H1 (cell line): ENCODE data around the gene SH3PXD2A. TPM values are rescaled to one million over a fixed set of nuclear protein-coding genes. Genes with fewer than 3 reads are reported as not detected.

Experiments used
- CTCF ChIA-PET: fragments of 300-600 bp; sonication (Branson Sonifier 250); formaldehyde crosslinking; loops from one replicate; lab custom pipeline; 2021; ENCODE audit not compliant: partially characterized antibody; lab: Charles Lee
- POLR2A ChIA-PET: fragments of 300-600 bp; sonication (Branson Sonifier 250); formaldehyde crosslinking; loops from one replicate; lab custom pipeline; 2021; ENCODE audit warnings: inconsistent platforms; ENCODE audit not compliant: partially characterized antibody; lab: Charles Lee
- DNase-seq, 2 experiments: peaks; one replicate each; pipeline versions ENCODE4 v3.0.0 to v3.0.0-alpha.2; 2010 to 2022; ENCODE audit warnings: low spot score in 2 of 2, low read depth in 1 of 2, mixed read lengths in 1 of 2
- FAIRE-seq: peaks from 2 replicates; lab custom pipeline; 2011; peaks lifted over from hg19 to GRCh38; lab: Jason Lieb, UNC
- H2AFZ ChIP-seq: 2 replicates; pipeline ENCODE4 v1.8.1; 2012; ENCODE audit warnings: low read length, inconsistent platforms
- H2AK5ac ChIP-seq: 2 replicates; pipeline ENCODE4 v1.6.1; 2013; ENCODE audit warnings: low read depth, low read length
- H2BK120ac ChIP-seq: replicated peaks from 2 replicates; pipeline ENCODE3; 2013; ENCODE audit warnings: low read depth, low read length, inconsistent platforms
- H2BK12ac ChIP-seq: 2 replicates; pipeline ENCODE4 v1.6.1; 2013; ENCODE audit warnings: low read depth, low read length
- H2BK15ac ChIP-seq: 2 replicates; pipeline ENCODE4 v1.6.1; 2013; ENCODE audit warnings: low read length
- H2BK20ac ChIP-seq: 2 replicates; pipeline ENCODE4 v1.6.1; 2013; ENCODE audit warnings: low read length
- H2BK5ac ChIP-seq: 2 replicates; pipeline ENCODE4 v1.6.1; 2013; ENCODE audit warnings: low read depth, low read length
- H3K14ac ChIP-seq: 2 replicates; pipeline ENCODE4 v1.6.1; 2013; ENCODE audit warnings: inconsistent platforms; ENCODE audit not compliant: insufficient read length
- H3K18ac ChIP-seq: 2 replicates; pipeline ENCODE4 v1.6.1; 2013; ENCODE audit warnings: low read length; ENCODE audit errors: extremely low read depth
- H3K23ac ChIP-seq: 2 replicates; pipeline ENCODE4 v1.6.1; 2013; ENCODE audit warnings: inconsistent platforms; ENCODE audit not compliant: insufficient read length
- H3K23me2 ChIP-seq: 2 replicates; pipeline ENCODE4 v1.6.1; 2013; ENCODE audit warnings: low read depth, low read length
- H3K27ac ChIP-seq: 2 replicates; pipeline ENCODE4 v1.6.1; 2011; ENCODE audit warnings: low read depth, low read length, inconsistent platforms
- H3K27me3 ChIP-seq, 4 experiments: replicated peaks in 1 of 4; 1 replicate in 1 of 4; 2 replicates in 3 of 4; pipeline versions ENCODE4 v1.6.1 to v1.8.1; 2011 to 2013; ENCODE audit warnings: low read length in 3 of 4, mild to moderate bottlenecking in 3 of 4, inconsistent platforms in 2 of 4, mixed read lengths in 2 of 4, moderate library complexity in 1 of 4; ENCODE audit not compliant: control insufficient read depth in 3 of 4, insufficient read depth in 3 of 4; ENCODE audit errors: extremely low read depth in 1 of 4
- H3K36me3 ChIP-seq, 4 experiments: 2 replicates each; pipeline versions ENCODE4 v1.6.1 to v1.8.1; 2011 to 2013; ENCODE audit warnings: mild to moderate bottlenecking in 4 of 4, low read length in 3 of 4, moderate library complexity in 2 of 4, control low read depth in 1 of 4, inconsistent platforms in 1 of 4; ENCODE audit not compliant: insufficient read depth in 4 of 4, control insufficient read depth in 2 of 4
- H3K4ac ChIP-seq: replicated peaks from 2 replicates; pipeline ENCODE3; 2013; ENCODE audit warnings: low read length, low read depth, mixed read lengths, inconsistent platforms; ENCODE audit not compliant: insufficient read length
- H3K4me1 ChIP-seq, 4 experiments: replicated peaks in 1 of 4; 1 replicate in 1 of 4; 2 replicates in 3 of 4; pipeline versions ENCODE4 v1.6.1 to v1.8.1; 2011 to 2013; ENCODE audit warnings: low read length in 3 of 4, inconsistent platforms in 2 of 4, mixed read lengths in 1 of 4; ENCODE audit not compliant: insufficient read depth in 4 of 4, control insufficient read depth in 3 of 4
- H3K4me2 ChIP-seq, 2 experiments: 2 replicates each; pipeline versions ENCODE4 v1.6.1 to v1.8.1; 2011 to 2013; ENCODE audit warnings: low read depth in 2 of 2, low read length in 2 of 2, control low read depth in 1 of 2, inconsistent platforms in 1 of 2, mild to moderate bottlenecking in 1 of 2; ENCODE audit not compliant: insufficient read depth in 1 of 2
- H3K4me3 ChIP-seq, 4 experiments: fragments of 200-600, 300-600 bp in 1 of 4; sonication (generic), shearing (Covaris generic), sonication (Bioruptor Twin) in 1 of 4; 2 replicates each; pipeline versions ENCODE4 v1.5.1 to v1.8.1; 2011 to 2016; ENCODE audit warnings: low read length in 4 of 4, low read depth in 3 of 4, control low read depth in 2 of 4, inconsistent platforms in 2 of 4, mild to moderate bottlenecking in 2 of 4, mixed read lengths in 1 of 4, moderate library complexity in 1 of 4; ENCODE audit not compliant: insufficient read depth in 2 of 4; ENCODE audit errors: extremely low read depth in 1 of 4
- H3K56ac ChIP-seq: replicated peaks from 2 replicates; pipeline ENCODE3; 2013; ENCODE audit warnings: low read depth, mild to moderate bottlenecking, mixed read lengths, low read length, inconsistent platforms; ENCODE audit not compliant: insufficient read length
- H3K79me1 ChIP-seq: 2 replicates; pipeline ENCODE4 v1.6.1; 2013; ENCODE audit warnings: low read depth, low read length, control low read depth
- H3K79me2 ChIP-seq, 2 experiments: 2 replicates each; pipeline versions ENCODE4 v1.6.1 to v1.8.1; 2012 to 2013; ENCODE audit warnings: low read length in 2 of 2, mild to moderate bottlenecking in 2 of 2, inconsistent platforms in 1 of 2; ENCODE audit not compliant: insufficient read depth in 2 of 2, control insufficient read depth in 1 of 2
- H3K9ac ChIP-seq, 4 experiments: replicated peaks in 1 of 4; 1 replicate in 1 of 4; 2 replicates in 3 of 4; pipeline versions ENCODE4 v1.6.1 to v1.8.1; 2011 to 2013; ENCODE audit warnings: low read depth in 3 of 4, low read length in 3 of 4, control low read depth in 2 of 4, mild to moderate bottlenecking in 2 of 4, moderate library complexity in 2 of 4, inconsistent platforms in 1 of 4; ENCODE audit errors: extremely low read depth in 1 of 4
- H3K9me3 ChIP-seq, 2 experiments: 2 replicates each; pipeline versions ENCODE4 v1.6.1 to v1.8.1; 2012 to 2013; ENCODE audit warnings: mild to moderate bottlenecking in 2 of 2, moderate library complexity in 2 of 2, control low read depth in 1 of 2, inconsistent platforms in 1 of 2, low read depth in 1 of 2, low read length in 1 of 2, mixed read lengths in 1 of 2; ENCODE audit not compliant: insufficient read depth in 2 of 2
- H4K20me1 ChIP-seq, 2 experiments: replicated peaks in 1 of 2; 2 replicates each; pipeline versions ENCODE3 to v1.8.1; 2011 to 2013; ENCODE audit warnings: inconsistent platforms in 2 of 2, low read length in 2 of 2, mild to moderate bottlenecking in 1 of 2; ENCODE audit not compliant: insufficient read depth in 2 of 2, control insufficient read depth in 1 of 2
- H4K5ac ChIP-seq: 2 replicates; pipeline ENCODE4 v1.6.1; 2013; ENCODE audit warnings: low read length, low read depth, mixed read lengths, inconsistent platforms; ENCODE audit not compliant: insufficient read length
- H4K8ac ChIP-seq: 2 replicates; pipeline ENCODE4 v1.8.0; 2013; ENCODE audit warnings: mild to moderate bottlenecking, moderate library complexity, low read length, inconsistent platforms; ENCODE audit not compliant: insufficient read depth; ENCODE audit errors: extremely low read depth
- H4K91ac ChIP-seq: replicated peaks from 2 replicates; pipeline ENCODE3; 2013; ENCODE audit warnings: low read length, mixed read lengths, inconsistent platforms; ENCODE audit not compliant: insufficient read length
- GTF2F1 ChIP-seq: IDR thresholded peaks from 2 replicates; pipeline ENCODE4 v1.6.1; 2012; ENCODE audit warnings: low read depth, low read length, improper control_type of control experiment, borderline replicate concordance
- NANOG ChIP-seq: IDR thresholded peaks from 2 replicates; pipeline ENCODE4 v1.6.1; 2011; ENCODE audit warnings: low read length, low read depth, mild to moderate bottlenecking, inconsistent platforms; ENCODE audit not compliant: insufficient read depth, poor library complexity, severe bottlenecking
- YY1 ChIP-seq: IDR thresholded peaks from 2 replicates; pipeline ENCODE4 v1.6.1; 2011; ENCODE audit warnings: low read depth, mild to moderate bottlenecking, low read length
- WGBS, 2 experiments: shearing (Covaris generic) in 1 of 2; methylation state at CpG; one replicate each; pipeline versions ENCODE4 v1.1.6 to v1.1.7; 2013 to 2015; ENCODE audit warnings: low lambda C conversion rate in 2 of 2, mixed read lengths in 2 of 2, inconsistent platforms in 1 of 2, low coverage in 1 of 2, missing lambda C conversion rate in 1 of 2; ENCODE audit not compliant: insufficient replicate concordance in 2 of 2, insufficient coverage in 1 of 2, insufficient read length in 1 of 2; ENCODE audit errors: extremely low coverage in 1 of 2, missing lambda C conversion rate in 1 of 2; 5-methylcytosine and 5-hydroxymethylcytosine counted together
- polyA plus RNA-seq, 7 experiments: library from polyadenylated mRNA; depleted of rRNA in 3 of 7; stranded (reverse) in 5 of 7; unstranded in 2 of 7; fragments of >200 nt in 5 of 7; fragments of 200-250 nt in 2 of 7; gene quantifications; 1 replicate in 5 of 7; 2 replicates in 1 of 7; 4 replicates in 1 of 7; pipeline versions ENCODE4 v1.2.1 to v1.2.3, GENCODE V29; 2011 to 2013; ENCODE audit warnings: missing spikeins in 2 of 7, mixed read lengths in 2 of 7
- total RNA-seq: library from RNA; stranded (reverse); fragmentation: NEBNext Ultra II Directional; extraction: Animal tissue kit (Norgen Biotek cat#: 25700); gene quantifications from 2 replicates; pipeline ENCODE4 v1.2.1, GENCODE V29; 2021
- TF ChIP-seq, protein P1 (sequence below): IDR thresholded peaks from 2 replicates; pipeline ENCODE4 v1.6.1; 2011; ENCODE audit warnings: low read length, improper control_type of control experiment

Gene SH3PXD2A
- total and polyA plus RNA-seq, 2 of the 8 experiments (the other 6 are each of a cell fraction or from before 2014, with no cell fraction given) = 5.4 to 16.3 TPM

DNA sequence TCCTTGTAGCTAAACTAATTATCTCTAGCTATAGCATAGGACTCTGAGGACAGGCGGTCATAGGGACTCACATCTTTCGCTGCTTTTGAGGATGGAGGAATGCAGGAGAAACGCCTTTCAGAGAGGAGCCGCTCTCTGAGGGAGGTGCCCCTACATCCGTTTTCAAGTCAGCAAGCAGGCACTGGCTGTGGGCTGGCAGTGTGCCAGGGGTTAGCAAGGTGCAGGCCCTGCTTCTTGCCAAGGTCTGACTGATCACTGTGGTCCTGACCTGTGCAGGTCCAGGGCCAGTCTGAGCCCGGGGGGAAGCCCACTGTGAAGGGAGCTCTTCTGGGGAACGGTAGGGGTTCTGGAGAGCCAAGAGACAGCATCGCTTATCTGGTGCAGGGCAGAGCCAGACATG lies 89.4 kb downstream of the SH3PXD2A start:
- Histone ChIP-seq H2AFZ (no peak overlapping the region), H3K18ac (no peak overlapping the region), H2BK15ac (no peak overlapping the region), H2BK5ac (no peak overlapping the region), H2BK120ac (no peak overlapping the region), H3K79me2 (no peaks in the 10 kb centered on the region), H3K27ac (no peak overlapping the region), H4K8ac (no peak overlapping the region), H3K4me2 (no peak overlapping the region), H3K9me3 (no peaks in the 10 kb centered on the region), H3K79me1 (no peaks in the 10 kb centered on the region), H2BK12ac (no peak overlapping the region), H3K23me2 (no peaks in the 10 kb centered on the region; the same call in 1 of the 2 replicates), H3K9ac (no peak overlapping the region), H3K4me3 (no peak overlapping the region), H2BK20ac (no peak overlapping the region), H4K20me1 (no peaks in the 10 kb centered on the region), H4K5ac (no peak overlapping the region), H3K23ac (no peak overlapping the region), H3K36me3 (no peaks in the 10 kb centered on the region), H3K4ac (no peak overlapping the region), H4K91ac (no peak overlapping the region), H3K4me1 (peaks cover 7 to 14% (median 10%) of the 10 kb centered on the region in 4 experiments), H3K27me3 (no peaks in the 10 kb centered on the region), H2AK5ac (no peak overlapping the region), H3K14ac (no peak overlapping the region), H3K56ac (no peak overlapping the region)
- WGBS, 2 experiments = 93% methylated on average over 8 of the region's 8 CpGs; no CpG with 5 or more reads in 1 of the 2 experiments
- FAIRE-seq (no peak), DNase-seq (no peak)
- TF ChIP-seq, protein P1, sequence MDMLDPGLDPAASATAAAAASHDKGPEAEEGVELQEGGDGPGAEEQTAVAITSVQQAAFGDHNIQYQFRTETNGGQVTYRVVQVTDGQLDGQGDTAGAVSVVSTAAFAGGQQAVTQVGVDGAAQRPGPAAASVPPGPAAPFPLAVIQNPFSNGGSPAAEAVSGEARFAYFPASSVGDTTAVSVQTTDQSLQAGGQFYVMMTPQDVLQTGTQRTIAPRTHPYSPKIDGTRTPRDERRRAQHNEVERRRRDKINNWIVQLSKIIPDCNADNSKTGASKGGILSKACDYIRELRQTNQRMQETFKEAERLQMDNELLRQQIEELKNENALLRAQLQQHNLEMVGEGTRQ = no peak
- no peak for TF ChIP-seq GTF2F1
- no peak for TF ChIP-seq YY1
- TF ChIP-seq NANOG = no peak
- POLR2A ChIA-PET = no interaction called here
- CTCF ChIA-PET = interaction anchor here (0.6 to 11.3 kb wide), 12 partner anchors 10 to 91 kb away, joined by 3 to 237 read pairs (median 6); partner anchors contain the start of gene SH3PXD2A
